ENCODE data around the gene HNRNPR.

HNRNPR gene

GRCh38 chr1:23366146-23366545 is 22.1 kb upstream of the HNRNPR start:
- Histone ChIP-seq H3K4me3 (ENCODE audit: low read length) (no peak overlapping the region), H3K27me3 (ENCODE audit: control insufficient read depth, insufficient read depth, low read length) (no peaks in the 10 kb centered on the region), H3K9me3 (ENCODE audit: control insufficient read depth, low read length) (peaks cover 20% of the 10 kb centered on the region), H3K36me3 (ENCODE audit: control insufficient read depth, insufficient read depth, low read length) (peaks cover 21% of the 10 kb centered on the region), H3K9ac (ENCODE audit: low read length) (no peak overlapping the region), H3K4me1 (ENCODE audit: control insufficient read depth, insufficient read depth, low read length) (peaks cover 23% of the 10 kb centered on the region)

GRCh38 chr1:23362218-23362713 is 18.2 kb upstream of the HNRNPR start:
- Histone ChIP-seq H3K4me3 (ENCODE audit: low read length) (no peak overlapping the region), H3K36me3 (ENCODE audit: control insufficient read depth, insufficient read depth, low read length) (peaks cover 21% of the 10 kb centered on the region), H3K4me1 (ENCODE audit: control insufficient read depth, insufficient read depth, low read length) (peaks cover 4% of the 10 kb centered on the region), H3K9me3 (ENCODE audit: control insufficient read depth, low read length) (peaks cover 34% of the 10 kb centered on the region), H3K27me3 (ENCODE audit: control insufficient read depth, insufficient read depth, low read length) (no peaks in the 10 kb centered on the region), H3K9ac (ENCODE audit: low read length) (no peak overlapping the region)

DNA sequence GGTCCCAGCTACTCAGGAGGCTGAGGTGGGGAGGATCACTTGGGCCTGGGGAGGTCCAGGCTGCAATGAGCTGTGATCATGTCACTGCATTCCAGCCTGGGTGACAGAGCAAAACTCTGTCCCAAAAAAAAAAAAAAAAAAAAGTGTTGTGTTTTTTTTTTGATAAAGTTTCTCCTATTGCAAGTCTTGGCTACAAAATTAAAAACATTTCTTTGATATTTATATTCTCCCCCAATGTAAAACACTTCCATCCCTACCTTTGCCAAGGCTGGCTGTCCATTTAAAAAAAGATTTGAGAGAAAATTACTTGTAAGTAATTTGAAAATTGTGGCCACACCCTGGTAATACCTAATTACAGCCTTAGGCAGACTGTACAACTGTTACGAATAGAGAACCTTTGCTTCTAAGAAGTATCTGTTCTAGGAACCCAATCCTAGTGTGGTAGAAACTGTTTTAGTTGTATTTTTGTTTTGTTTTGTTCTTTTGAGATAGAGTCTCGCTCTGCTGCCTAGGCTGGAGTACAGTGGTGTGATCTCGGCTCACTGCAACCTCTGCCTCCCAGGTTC is 14.3 kb upstream of the HNRNPR start:
- H3K4me1 ChIP-seq (ENCODE audit: control insufficient read depth, insufficient read depth, low read length): no peaks in the 10 kb centered on the region
- H3K27me3 ChIP-seq (ENCODE audit: control insufficient read depth, insufficient read depth, low read length): no peaks in the 10 kb centered on the region
- no peak overlapping the region for H3K4me3 ChIP-seq (ENCODE audit: low read length)
- peaks cover 16% of the 10 kb centered on the region for H3K36me3 ChIP-seq (ENCODE audit: control insufficient read depth, insufficient read depth, low read length)
- peaks cover 34% of the 10 kb centered on the region for H3K9me3 ChIP-seq (ENCODE audit: control insufficient read depth, low read length)
- H3K9ac ChIP-seq (ENCODE audit: low read length): no peak overlapping the region

DNA sequence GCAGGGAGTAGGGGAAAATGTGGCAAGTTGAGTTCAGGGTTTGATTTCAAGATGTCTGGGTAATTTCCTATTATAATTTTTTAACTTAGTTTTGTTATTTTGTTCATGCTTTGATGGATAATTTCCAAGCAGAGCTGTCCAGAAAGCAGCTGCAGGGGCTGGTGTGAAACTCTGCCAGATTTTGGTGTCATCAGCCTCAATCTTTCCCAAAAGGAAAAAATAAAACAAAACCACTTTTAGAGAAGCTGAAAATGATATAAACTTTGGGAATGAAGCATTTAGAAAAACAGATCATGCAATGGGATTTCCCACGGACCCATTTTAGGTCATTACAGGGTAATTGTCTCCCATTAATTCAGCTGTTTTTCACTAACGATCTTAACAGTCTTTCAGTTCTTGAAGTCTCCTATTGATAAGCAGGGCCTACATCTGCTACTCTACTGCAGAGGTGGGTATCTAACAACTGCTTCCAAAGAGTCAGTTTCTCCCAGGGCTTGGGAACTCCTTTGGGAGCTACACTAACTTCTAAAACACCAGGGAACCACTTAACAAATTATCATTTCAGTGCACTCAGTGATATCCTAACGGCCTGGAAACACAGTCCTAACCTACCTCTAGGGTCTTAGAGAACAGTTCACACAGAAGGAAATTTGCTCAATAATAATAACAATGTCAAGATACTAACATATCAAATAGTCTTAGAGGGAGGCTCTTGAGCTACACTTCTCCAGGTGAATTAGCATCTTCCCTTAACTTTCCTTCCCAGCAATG is 13.2 kb upstream of the HNRNPR start:
- Histone ChIP-seq H3K9ac (ENCODE audit: low read length) (no peak overlapping the region), H3K4me1 (ENCODE audit: control insufficient read depth, insufficient read depth, low read length) (no peaks in the 10 kb centered on the region), H3K27me3 (ENCODE audit: control insufficient read depth, insufficient read depth, low read length) (no peaks in the 10 kb centered on the region), H3K9me3 (ENCODE audit: control insufficient read depth, low read length) (peaks cover 26% of the 10 kb centered on the region), H3K36me3 (ENCODE audit: control insufficient read depth, insufficient read depth, low read length) (peaks cover 8% of the 10 kb centered on the region), H3K4me3 (ENCODE audit: low read length) (no peak overlapping the region)

GRCh38 chr1:23356471-23357137 is 12.5 kb upstream of the HNRNPR start:
- Histone ChIP-seq H3K4me1 (ENCODE audit: control insufficient read depth, insufficient read depth, low read length) (no peaks in the 10 kb centered on the region), H3K4me3 (ENCODE audit: low read length) (no peak overlapping the region), H3K27me3 (ENCODE audit: control insufficient read depth, insufficient read depth, low read length) (no peaks in the 10 kb centered on the region), H3K9ac (ENCODE audit: low read length) (no peak overlapping the region), H3K36me3 (ENCODE audit: control insufficient read depth, insufficient read depth, low read length) (peaks cover under 1% of the 10 kb centered on the region), H3K9me3 (ENCODE audit: control insufficient read depth, low read length) (peaks cover 19% of the 10 kb centered on the region)

- Histone ChIP-seq H3K4me1 (ENCODE audit: control insufficient read depth, insufficient read depth, low read length) (no peaks in the 10 kb centered on the region), H3K27me3 (ENCODE audit: control insufficient read depth, insufficient read depth, low read length) (no peaks in the 10 kb centered on the region), H3K4me3 (ENCODE audit: low read length) (no peak overlapping the region), H3K9ac (ENCODE audit: low read length) (no peak overlapping the region), H3K9me3 (ENCODE audit: control insufficient read depth, low read length) (peaks cover 3% of the 10 kb centered on the region), H3K36me3 (ENCODE audit: control insufficient read depth, insufficient read depth, low read length) (no peaks in the 10 kb centered on the region)
Measured at GRCh38 chr1:23354245-23354644, 10.2 kb upstream of the HNRNPR start.

DNA sequence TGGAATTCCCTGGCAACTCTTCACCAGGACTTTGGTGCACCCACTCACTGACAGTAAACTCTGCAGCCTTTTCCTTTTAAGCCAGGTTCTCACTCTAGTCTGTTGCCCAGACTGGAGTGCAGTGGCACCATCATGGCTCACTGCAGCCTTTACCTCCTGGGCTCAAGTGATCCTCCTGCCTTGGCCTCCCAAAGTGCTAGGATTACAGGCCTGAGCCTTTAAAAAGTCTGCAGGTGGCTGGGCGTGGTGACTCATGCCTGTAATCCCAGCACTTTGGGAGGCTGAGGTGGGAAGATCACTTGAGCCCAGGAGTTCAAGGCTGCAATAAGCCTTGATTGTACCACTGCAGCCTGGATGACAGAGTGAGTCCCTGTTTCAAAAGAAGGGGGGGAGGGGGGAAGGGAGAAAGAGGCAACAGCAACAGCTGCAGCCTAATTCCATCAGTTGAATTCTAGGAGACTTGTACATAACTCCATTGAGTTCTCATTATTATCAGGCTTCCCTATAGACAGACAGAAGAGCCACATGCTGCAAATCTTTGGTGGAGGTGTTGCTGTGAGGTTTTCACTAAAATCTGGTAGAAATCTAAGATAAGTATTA is 8.1 kb upstream of the HNRNPR start:
- no peak overlapping the region for H3K9ac ChIP-seq (ENCODE audit: low read length)
- no peaks in the 10 kb centered on the region for H3K9me3 ChIP-seq (ENCODE audit: control insufficient read depth, low read length)
- no peaks in the 10 kb centered on the region for H3K36me3 ChIP-seq (ENCODE audit: control insufficient read depth, insufficient read depth, low read length)
- H3K27me3 ChIP-seq (ENCODE audit: control insufficient read depth, insufficient read depth, low read length): no peaks in the 10 kb centered on the region
- H3K4me1 ChIP-seq (ENCODE audit: control insufficient read depth, insufficient read depth, low read length): no peaks in the 10 kb centered on the region
- H3K4me3 ChIP-seq (ENCODE audit: low read length): no peak overlapping the region

- H3K9me3 ChIP-seq (ENCODE audit: control insufficient read depth, low read length): no peaks in the 10 kb centered on the region
- no peak overlapping the region for H3K9ac ChIP-seq (ENCODE audit: low read length)
- H3K4me3 ChIP-seq (ENCODE audit: low read length): no peak overlapping the region
- no peaks in the 10 kb centered on the region for H3K27me3 ChIP-seq (ENCODE audit: control insufficient read depth, insufficient read depth, low read length)
- H3K36me3 ChIP-seq (ENCODE audit: control insufficient read depth, insufficient read depth, low read length): no peaks in the 10 kb centered on the region
- H3K4me1 ChIP-seq (ENCODE audit: control insufficient read depth, insufficient read depth, low read length): peaks cover 12% of the 10 kb centered on the region
Measured at GRCh38 chr1:23345920-23346319, 1.8 kb upstream of the HNRNPR start.

DNA sequence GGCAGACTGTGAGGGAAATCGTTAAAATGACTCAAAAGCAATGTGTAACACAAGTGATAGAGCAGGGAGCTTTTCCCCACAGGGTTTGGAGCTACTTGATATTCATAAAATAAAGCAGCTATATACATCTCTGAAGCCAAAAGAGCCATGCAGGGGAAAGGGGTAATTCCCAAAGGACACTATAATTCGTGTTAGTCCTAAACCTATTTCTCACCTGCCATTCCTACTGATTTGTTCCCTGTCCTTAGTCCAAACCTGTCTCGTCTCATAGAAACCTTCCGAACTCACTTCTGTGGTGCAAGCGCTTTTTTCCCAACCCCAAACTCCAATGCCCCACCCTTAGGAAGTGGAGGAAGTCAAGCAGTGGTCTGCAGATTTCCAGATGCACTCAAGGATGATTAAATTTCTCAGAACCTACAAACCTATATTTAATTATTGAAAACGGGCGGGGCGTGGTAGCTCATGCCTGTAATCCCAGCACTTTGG is 946 bp upstream of the HNRNPR start:
- Histone ChIP-seq H3K27me3 (ENCODE audit: control insufficient read depth, insufficient read depth, low read length) (no peaks in the 10 kb centered on the region), H3K9ac (ENCODE audit: low read length) (peak overlapping the region; percentile 74), H3K4me1 (ENCODE audit: control insufficient read depth, insufficient read depth, low read length) (peaks cover 12% of the 10 kb centered on the region), H3K9me3 (ENCODE audit: control insufficient read depth, low read length) (no peaks in the 10 kb centered on the region), H3K36me3 (ENCODE audit: control insufficient read depth, insufficient read depth, low read length) (no peaks in the 10 kb centered on the region), H3K4me3 (ENCODE audit: low read length) (peak overlapping the region; percentile 26)

DNA sequence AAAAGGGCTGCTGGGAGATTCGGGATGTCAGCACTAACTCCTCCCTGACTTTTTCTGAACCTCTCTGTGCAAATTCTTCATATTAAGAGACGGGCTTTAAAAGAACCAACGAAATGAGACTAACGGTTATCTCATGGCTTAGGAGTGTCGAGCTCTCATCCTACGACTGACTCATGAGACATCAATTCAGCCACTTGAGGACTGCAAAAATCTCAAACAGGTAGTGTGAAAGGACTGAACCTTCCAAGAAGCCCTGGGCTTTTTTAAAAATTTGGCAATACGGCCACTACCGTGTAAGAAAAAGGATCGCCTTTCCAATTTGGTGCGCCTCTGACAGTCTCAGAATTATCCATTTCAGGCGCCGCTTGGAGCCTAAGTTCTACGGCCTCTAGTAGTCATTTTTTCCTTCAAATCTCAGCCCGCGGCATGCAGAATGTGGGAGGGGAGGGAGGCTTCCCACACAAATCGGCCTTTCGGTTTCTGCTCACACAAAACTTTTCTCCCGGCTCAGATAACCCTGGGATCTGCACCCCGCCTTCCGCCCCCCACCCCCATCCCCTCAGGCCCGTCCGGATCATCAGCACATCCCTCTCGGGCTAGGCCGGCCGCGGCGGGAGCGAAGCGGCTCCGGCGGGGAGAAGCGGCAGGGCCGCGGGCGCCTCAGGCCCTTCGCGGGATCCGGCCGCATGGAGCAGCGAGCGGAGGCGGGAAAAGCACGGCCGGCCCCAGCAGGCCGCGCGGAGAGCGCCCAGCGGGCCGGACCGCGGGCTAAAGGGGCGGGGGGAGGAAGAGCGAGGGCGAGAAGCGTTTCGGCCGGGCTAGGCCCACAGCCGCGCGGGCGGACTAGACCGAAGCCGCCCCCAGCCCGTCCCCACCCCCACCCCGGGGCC is 618 bp downstream of the HNRNPR start:
- H3K9ac ChIP-seq (ENCODE audit: low read length): peak overlapping the region; percentile 74
- no peaks in the 10 kb centered on the region for H3K27me3 ChIP-seq (ENCODE audit: control insufficient read depth, insufficient read depth, low read length)
- H3K9me3 ChIP-seq (ENCODE audit: control insufficient read depth, low read length): no peaks in the 10 kb centered on the region
- peaks cover 16% of the 10 kb centered on the region for H3K4me1 ChIP-seq (ENCODE audit: control insufficient read depth, insufficient read depth, low read length)
- H3K4me3 ChIP-seq (ENCODE audit: low read length): peak overlapping the region; percentile 37
- no peaks in the 10 kb centered on the region for H3K36me3 ChIP-seq (ENCODE audit: control insufficient read depth, insufficient read depth, low read length)

- Histone ChIP-seq H3K27me3 (ENCODE audit: control insufficient read depth, insufficient read depth, low read length) (no peaks in the 10 kb centered on the region), H3K9ac (ENCODE audit: low read length) (peak overlapping the region; percentile 74), H3K36me3 (ENCODE audit: control insufficient read depth, insufficient read depth, low read length) (peaks cover 1% of the 10 kb centered on the region), H3K9me3 (ENCODE audit: control insufficient read depth, low read length) (no peaks in the 10 kb centered on the region), H3K4me1 (ENCODE audit: control insufficient read depth, insufficient read depth, low read length) (peaks cover 16% of the 10 kb centered on the region), H3K4me3 (ENCODE audit: low read length) (no peak overlapping the region)
Measured at GRCh38 chr1:23341931-23342692, 2.0 kb downstream of the HNRNPR start.

Data from mucosa of stomach (tissue), 1 donor.